Panc1 (cell line): Measurements from ENCODE around the gene TRMT10B. TPM values are rescaled to one million over a fixed set of nuclear protein-coding genes. Genes with fewer than 3 reads are reported as not detected.

Experiments used
- ATAC-seq: fragments of 200-7000 bp; cut with Tn5 transposase; 2 replicates; pipeline ENCODE4 v1.9.1; 2020; ENCODE audit warnings: mild to moderate bottlenecking, moderate library complexity
- BruUV-seq: library from RNA; stranded (reverse); fragments of 400-500 nt; replicated peaks from 2 replicates; lab custom pipeline; 2021; lab: Mats Ljungman, UMichigan
- CTCF ChIA-PET: fragments of 300-600 bp; sonication (Branson Sonifier 250); formaldehyde crosslinking; loops from one replicate; lab custom pipeline; 2022; ENCODE audit warnings: antibody characterized with exemption; lab: Charles Lee
- POLR2A ChIA-PET: fragments of 300-600 bp; sonication (Branson Sonifier 250); formaldehyde crosslinking; loops from one replicate; lab custom pipeline; 2022; ENCODE audit warnings: antibody characterized with exemption; lab: Charles Lee
- DNase-seq: peaks from one replicate; pipeline ENCODE4 v3.0.0-alpha.2; 2010; ENCODE audit warnings: low read depth, low spot score
- H3K27ac ChIP-seq: 2 replicates; pipeline ENCODE4 v1.5.1; 2011; ENCODE audit warnings: mild to moderate bottlenecking, low read length, inconsistent platforms
- H3K27me3 ChIP-seq: fragments of 200-500 bp; sonication (Bioruptor generic); 2 replicates; pipeline ENCODE4 v1.6.0; 2014; ENCODE audit warnings: low read length, inconsistent platforms; ENCODE audit not compliant: control insufficient read depth, insufficient read depth
- H3K36me3 ChIP-seq: fragments of 200-500 bp; sonication (Bioruptor generic); 2 replicates; pipeline ENCODE4 v1.5.1; 2014; ENCODE audit warnings: inconsistent platforms, mild to moderate bottlenecking, low read length, moderate library complexity; ENCODE audit not compliant: control insufficient read depth, insufficient read depth
- H3K4me1 ChIP-seq: 2 replicates; pipeline ENCODE4 v1.5.1; 2011; ENCODE audit warnings: inconsistent platforms, mild to moderate bottlenecking, low read length, moderate library complexity; ENCODE audit not compliant: control insufficient read depth, insufficient read depth
- H3K4me3 ChIP-seq, 2 experiments: 2 replicates each; pipeline ENCODE4 v1.5.1; 2011 to 2012; ENCODE audit warnings: low read depth in 2 of 2, low read length in 2 of 2, mild to moderate bottlenecking in 2 of 2, inconsistent platforms in 1 of 2, moderate library complexity in 1 of 2
- H3K9me3 ChIP-seq: fragments of 200-500 bp; sonication (Bioruptor generic); 2 replicates; pipeline ENCODE4 v1.5.1; 2014; ENCODE audit warnings: low read depth, mild to moderate bottlenecking, inconsistent platforms, low read length, moderate library complexity; ENCODE audit not compliant: control insufficient read depth, insufficient read depth
- POLR2AphosphoS5 ChIP-seq: IDR thresholded peaks from 2 replicates; pipeline ENCODE4 v1.6.1; 2012; ENCODE audit warnings: mild to moderate bottlenecking, low read depth, low read length, moderate library complexity
- SIN3A ChIP-seq: IDR thresholded peaks from 2 replicates; pipeline ENCODE4 v1.6.1; 2012; ENCODE audit warnings: low read depth, mild to moderate bottlenecking, low read length, moderate library complexity, borderline replicate concordance; ENCODE audit not compliant: insufficient read depth
- TCF7L2 ChIP-seq: IDR thresholded peaks from 2 replicates; pipeline ENCODE4 v1.6.1; 2011; ENCODE audit warnings: mild to moderate bottlenecking, low read depth, low read length, inconsistent platforms
- in situ Hi-C: cut with HindIII; loops from 2 replicates; pipeline ENCODE4 v1.10.0; 2016; ENCODE audit warnings: low sequenced_read_pairs, low pct_unique_long_range_greater_than_20kb
- intact Hi-C: fragments of 100-400 bp; cut with micrococcal nuclease; formaldehyde crosslinking; loops from one replicate; pipeline ENCODE4 v1.10.0; 2022; ENCODE audit not compliant: unreplicated experiment
- total RNA-seq: library from RNA; stranded (reverse); gene quantifications from one replicate; pipeline ENCODE4 v1.2.1, GENCODE V29; 2021; ENCODE audit not compliant: unreplicated experiment
- TF ChIP-seq, protein P1 (sequence below), 2 experiments: IDR thresholded peaks; 2 replicates each; pipeline ENCODE4 v1.6.1; 2011 to 2012; ENCODE audit warnings: low read depth in 2 of 2, control low read depth in 1 of 2, low read length in 1 of 2, mild to moderate bottlenecking in 1 of 2, moderate library complexity in 1 of 2; ENCODE audit not compliant: insufficient read depth in 1 of 2
- TF ChIP-seq, protein P2 (sequence below): fragments of 450-650 bp; IDR thresholded peaks from 2 replicates; pipeline ENCODE4 v1.5.1; 2017; ENCODE audit warnings: mild to moderate bottlenecking

The TRMT10B gene
- total RNA-seq, 1 experiment from 2014 or later = 9.8 TPM

DNA sequence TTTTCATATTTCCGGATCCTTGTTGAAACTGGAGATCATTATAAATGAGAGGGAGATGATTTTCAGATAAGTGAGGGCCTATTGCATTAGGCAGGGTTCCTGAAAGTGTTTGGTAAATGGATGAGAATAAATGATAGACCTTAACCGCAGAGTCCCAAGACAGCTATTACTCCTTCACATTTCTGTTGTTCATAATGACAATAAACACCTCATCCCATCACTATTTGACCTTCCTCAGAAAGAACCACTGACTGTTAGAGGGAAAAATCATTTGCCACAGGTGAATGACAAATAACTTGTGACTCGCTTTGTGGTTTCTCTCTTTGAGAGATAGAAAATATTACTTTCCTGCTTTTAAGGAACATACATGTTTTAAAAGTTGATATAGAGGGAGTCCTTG lies 47.3 kb upstream of the TRMT10B start:
- peaks cover 31% of the 10 kb centered on the region for H3K27me3 ChIP-seq
- in situ Hi-C loops = no loop called here
- intact Hi-C loops = no loop called here

DNA sequence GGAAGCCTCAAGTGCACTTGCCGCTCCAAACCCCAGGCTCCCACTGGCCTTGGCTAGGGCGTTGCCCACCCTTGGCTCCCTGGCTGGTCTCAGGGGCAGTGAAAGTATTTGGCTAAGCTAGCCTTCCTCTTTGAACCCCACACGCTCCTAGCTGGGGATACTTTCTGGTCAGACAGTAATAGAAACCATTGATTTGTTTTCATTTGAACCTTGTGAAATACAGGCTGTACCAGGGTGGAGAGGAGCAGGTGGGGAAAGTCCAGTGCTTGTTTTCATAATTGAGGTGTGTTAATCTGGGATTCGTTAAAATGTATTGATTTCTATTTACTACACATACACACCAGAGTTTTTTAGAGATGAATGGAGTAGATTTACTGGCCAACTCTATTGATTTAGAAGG lies 45.9 kb upstream of the TRMT10B start:
- POLR2A ChIA-PET = interaction anchor here (0.6 kb wide), 1 partner anchor 1031 kb away, joined by 3 read pairs; no protein-coding TSS in a partner anchor
- in situ Hi-C loops = no loop called here

More for the DNA sequence above, 47.3 kb upstream of the TRMT10B start:
- Histone ChIP-seq H3K27ac (no peak overlapping the region), H3K9me3 (no peaks in the 10 kb centered on the region), H3K36me3 (no peaks in the 10 kb centered on the region), H3K4me3 (no peak overlapping the region), H3K4me1 (no peaks in the 10 kb centered on the region)
- no peak for DNase-seq
- BruUV-seq = no TSS peak
- ChIA-PET POLR2A (no interaction called here), CTCF (no interaction called here)
- no peak for TF ChIP-seq SIN3A
- no peak for TF ChIP-seq TCF7L2
- no peak for TF ChIP-seq POLR2AphosphoS5
- TF ChIP-seq, protein P1, sequence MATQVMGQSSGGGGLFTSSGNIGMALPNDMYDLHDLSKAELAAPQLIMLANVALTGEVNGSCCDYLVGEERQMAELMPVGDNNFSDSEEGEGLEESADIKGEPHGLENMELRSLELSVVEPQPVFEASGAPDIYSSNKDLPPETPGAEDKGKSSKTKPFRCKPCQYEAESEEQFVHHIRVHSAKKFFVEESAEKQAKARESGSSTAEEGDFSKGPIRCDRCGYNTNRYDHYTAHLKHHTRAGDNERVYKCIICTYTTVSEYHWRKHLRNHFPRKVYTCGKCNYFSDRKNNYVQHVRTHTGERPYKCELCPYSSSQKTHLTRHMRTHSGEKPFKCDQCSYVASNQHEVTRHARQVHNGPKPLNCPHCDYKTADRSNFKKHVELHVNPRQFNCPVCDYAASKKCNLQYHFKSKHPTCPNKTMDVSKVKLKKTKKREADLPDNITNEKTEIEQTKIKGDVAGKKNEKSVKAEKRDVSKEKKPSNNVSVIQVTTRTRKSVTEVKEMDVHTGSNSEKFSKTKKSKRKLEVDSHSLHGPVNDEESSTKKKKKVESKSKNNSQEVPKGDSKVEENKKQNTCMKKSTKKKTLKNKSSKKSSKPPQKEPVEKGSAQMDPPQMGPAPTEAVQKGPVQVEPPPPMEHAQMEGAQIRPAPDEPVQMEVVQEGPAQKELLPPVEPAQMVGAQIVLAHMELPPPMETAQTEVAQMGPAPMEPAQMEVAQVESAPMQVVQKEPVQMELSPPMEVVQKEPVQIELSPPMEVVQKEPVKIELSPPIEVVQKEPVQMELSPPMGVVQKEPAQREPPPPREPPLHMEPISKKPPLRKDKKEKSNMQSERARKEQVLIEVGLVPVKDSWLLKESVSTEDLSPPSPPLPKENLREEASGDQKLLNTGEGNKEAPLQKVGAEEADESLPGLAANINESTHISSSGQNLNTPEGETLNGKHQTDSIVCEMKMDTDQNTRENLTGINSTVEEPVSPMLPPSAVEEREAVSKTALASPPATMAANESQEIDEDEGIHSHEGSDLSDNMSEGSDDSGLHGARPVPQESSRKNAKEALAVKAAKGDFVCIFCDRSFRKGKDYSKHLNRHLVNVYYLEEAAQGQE (IDR thresholded peaks at IDR 0.05; ENCODE audit: insufficient read depth in 1 of 2, low read depth in 2 of 2, low read length in 1 of 2) = no peak
- TF ChIP-seq, protein P2, sequence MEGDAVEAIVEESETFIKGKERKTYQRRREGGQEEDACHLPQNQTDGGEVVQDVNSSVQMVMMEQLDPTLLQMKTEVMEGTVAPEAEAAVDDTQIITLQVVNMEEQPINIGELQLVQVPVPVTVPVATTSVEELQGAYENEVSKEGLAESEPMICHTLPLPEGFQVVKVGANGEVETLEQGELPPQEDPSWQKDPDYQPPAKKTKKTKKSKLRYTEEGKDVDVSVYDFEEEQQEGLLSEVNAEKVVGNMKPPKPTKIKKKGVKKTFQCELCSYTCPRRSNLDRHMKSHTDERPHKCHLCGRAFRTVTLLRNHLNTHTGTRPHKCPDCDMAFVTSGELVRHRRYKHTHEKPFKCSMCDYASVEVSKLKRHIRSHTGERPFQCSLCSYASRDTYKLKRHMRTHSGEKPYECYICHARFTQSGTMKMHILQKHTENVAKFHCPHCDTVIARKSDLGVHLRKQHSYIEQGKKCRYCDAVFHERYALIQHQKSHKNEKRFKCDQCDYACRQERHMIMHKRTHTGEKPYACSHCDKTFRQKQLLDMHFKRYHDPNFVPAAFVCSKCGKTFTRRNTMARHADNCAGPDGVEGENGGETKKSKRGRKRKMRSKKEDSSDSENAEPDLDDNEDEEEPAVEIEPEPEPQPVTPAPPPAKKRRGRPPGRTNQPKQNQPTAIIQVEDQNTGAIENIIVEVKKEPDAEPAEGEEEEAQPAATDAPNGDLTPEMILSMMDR = no peak
- ATAC-seq = no peak

More for the DNA sequence above, 45.9 kb upstream of the TRMT10B start:
- DNase-seq = no peak
- Histone ChIP-seq H3K27me3 (peaks cover 31% of the 10 kb centered on the region), H3K9me3 (no peaks in the 10 kb centered on the region), H3K4me1 (no peaks in the 10 kb centered on the region), H3K27ac (no peak overlapping the region), H3K36me3 (no peaks in the 10 kb centered on the region), H3K4me3 (no peak overlapping the region)
- BruUV-seq = no TSS peak
- intact Hi-C loops = no loop called here
- CTCF ChIA-PET = interaction anchor here (1.3 kb wide), 1 partner anchor 10 kb away, joined by 4 read pairs; no protein-coding TSS in a partner anchor
- TF ChIP-seq TCF7L2 (no peak), SIN3A (no peak), POLR2AphosphoS5 (no peak)
- TF ChIP-seq, protein P2 = no peak
- TF ChIP-seq, protein P1 (IDR thresholded peaks at IDR 0.05; ENCODE audit: insufficient read depth in 1 of 2, low read depth in 2 of 2, low read length in 1 of 2) = no peak
- no peak for ATAC-seq
